H1 (cell line): Measurements from ENCODE around the gene TAS1R1. TPM values are rescaled to one million over a fixed set of nuclear protein-coding genes. Genes with fewer than 3 reads are reported as not detected.

Experiments used
- CTCF ChIP-seq, 3 experiments: IDR thresholded peaks; 1 replicate in 2 of 3; 2 replicates in 1 of 3; pipeline versions ENCODE4 v1.5.1 to v1.6.1; 2011; ENCODE audit warnings: low read length in 3 of 3, mild to moderate bottlenecking in 3 of 3, inconsistent platforms in 2 of 3, low read depth in 1 of 3, moderate library complexity in 1 of 3; ENCODE audit not compliant: insufficient read depth in 1 of 3; ENCODE audit errors: control extremely low read depth in 1 of 3
- polyA plus RNA-seq, 7 experiments: library from polyadenylated mRNA; depleted of rRNA in 3 of 7; stranded (reverse) in 5 of 7; unstranded in 2 of 7; fragments of >200 nt in 5 of 7; fragments of 200-250 nt in 2 of 7; gene quantifications; 1 replicate in 5 of 7; 2 replicates in 1 of 7; 4 replicates in 1 of 7; pipeline versions ENCODE4 v1.2.1 to v1.2.3, GENCODE V29; 2011 to 2013; ENCODE audit warnings: missing spikeins in 2 of 7, mixed read lengths in 2 of 7
- total RNA-seq: library from RNA; stranded (reverse); fragmentation: NEBNext Ultra II Directional; extraction: Animal tissue kit (Norgen Biotek cat#: 25700); gene quantifications from 2 replicates; pipeline ENCODE4 v1.2.1, GENCODE V29; 2021

TAS1R1 gene
- total and polyA plus RNA-seq, 2 of the 8 experiments (the other 6 are each of a cell fraction or from before 2014, with no cell fraction given), result 0.26 TPM; not detected in 1

- peak in 1 of 3 experiments; percentile 0; a peak in 1 of 4 replicates for TF ChIP-seq CTCF (IDR thresholded peaks at IDR 0.05; ENCODE audit: control extremely low read depth in 1 of 3, insufficient read depth in 1 of 3, low read depth in 1 of 3, low read length in 3 of 3)
Measured at GRCh38 chr1:6602669-6603237, 47.6 kb downstream of the TAS1R1 start, which contains the start of gene KLHL21 (continued).
